GM08714 (cell line): ENCODE measurements around the gene XPNPEP1.

Experiments used
- H3K4me3 ChIP-seq: fragments of 200-500 bp; sonication (Bioruptor generic); 2 replicates; pipeline ENCODE4 v1.5.1; 2014; ENCODE audit warnings: mild to moderate bottlenecking, low read length, inconsistent platforms
- ZNF274 ChIP-seq: IDR thresholded peaks from 2 replicates; pipeline ENCODE4 v1.6.1; 2012; ENCODE audit warnings: mild to moderate bottlenecking, low read depth, low read length

XPNPEP1 gene

DNA sequence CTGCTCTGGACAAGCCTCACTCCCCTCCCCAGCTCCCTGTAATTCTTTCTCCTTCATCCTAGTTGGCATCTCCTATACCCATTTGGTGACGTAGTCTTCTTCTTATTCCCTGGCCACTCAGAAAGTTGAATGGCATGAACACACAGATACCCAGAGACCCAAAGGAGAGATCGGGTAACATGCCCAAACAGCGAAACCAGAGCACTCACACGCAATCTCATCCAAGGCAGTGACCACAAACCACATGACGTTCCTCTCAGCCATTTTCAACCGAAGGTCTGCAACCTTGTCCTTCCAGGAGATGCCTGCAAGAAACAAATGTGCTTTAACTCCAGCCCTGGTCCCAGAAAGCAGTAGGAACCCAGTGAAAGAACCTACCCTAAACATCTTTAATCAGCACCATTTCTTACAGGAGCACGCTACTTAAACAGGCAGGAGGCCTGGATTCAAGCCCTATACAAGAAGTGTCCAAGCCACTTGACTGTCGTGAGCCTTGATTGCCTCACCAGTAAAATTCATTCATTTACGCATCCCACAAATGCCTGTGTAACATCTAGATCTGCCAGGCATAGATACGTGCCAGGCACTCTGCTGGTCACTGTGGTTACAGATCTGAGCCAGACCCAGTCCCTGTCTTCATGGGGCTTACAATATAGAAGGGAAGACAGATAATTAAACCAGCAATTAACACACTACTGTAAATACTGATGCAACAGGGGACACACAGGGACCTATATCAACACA lies 37.1 kb downstream of the XPNPEP1 start:
- no peak overlapping the region for H3K4me3 ChIP-seq
- no peak for TF ChIP-seq ZNF274

DNA sequence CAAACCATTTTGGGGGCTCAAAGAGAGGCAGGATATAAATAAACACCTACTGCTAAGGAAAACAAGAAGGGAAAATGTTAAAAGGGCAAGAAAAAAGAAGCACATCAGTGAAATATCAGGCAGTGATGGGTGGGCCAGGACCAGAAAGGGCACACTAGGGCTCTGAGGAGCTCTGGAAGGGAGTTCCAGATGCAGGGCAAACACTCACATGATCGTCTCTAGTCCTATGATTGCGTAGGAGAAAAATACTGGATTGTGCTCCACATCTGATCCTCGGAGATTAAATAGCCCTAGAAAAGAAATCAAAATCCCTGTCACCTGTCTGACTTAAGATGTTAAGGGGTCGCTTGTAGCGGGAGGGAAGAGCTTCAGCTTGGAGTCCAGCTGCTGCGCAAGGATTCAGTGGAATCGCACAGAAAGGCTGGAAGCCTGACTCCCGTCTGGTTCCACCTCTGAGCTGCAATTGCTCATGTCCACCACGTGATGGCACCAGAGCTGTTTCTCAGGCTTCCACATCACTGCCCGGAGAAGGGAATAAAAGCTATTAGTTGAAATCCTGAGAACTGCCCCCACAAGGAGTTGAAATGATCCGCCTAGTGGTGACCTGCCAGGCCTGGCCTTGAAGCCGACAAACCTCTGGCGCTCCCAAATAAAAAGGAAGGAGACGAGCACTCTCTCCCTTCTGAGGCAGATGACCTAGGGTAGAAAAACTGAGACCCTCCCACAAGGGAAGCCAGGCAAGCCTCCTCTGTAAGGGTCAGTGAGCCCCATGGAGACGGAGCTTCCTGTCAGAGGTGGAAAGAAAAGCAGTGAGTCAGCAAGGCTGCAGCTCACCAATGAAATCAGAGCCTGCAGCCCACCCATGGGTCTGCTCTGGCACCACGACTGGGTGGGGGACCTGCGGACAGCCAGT lies 39.2 kb downstream of the XPNPEP1 start:
- H3K4me3 ChIP-seq, result no peak overlapping the region
- TF ChIP-seq ZNF274, result no peak

DNA sequence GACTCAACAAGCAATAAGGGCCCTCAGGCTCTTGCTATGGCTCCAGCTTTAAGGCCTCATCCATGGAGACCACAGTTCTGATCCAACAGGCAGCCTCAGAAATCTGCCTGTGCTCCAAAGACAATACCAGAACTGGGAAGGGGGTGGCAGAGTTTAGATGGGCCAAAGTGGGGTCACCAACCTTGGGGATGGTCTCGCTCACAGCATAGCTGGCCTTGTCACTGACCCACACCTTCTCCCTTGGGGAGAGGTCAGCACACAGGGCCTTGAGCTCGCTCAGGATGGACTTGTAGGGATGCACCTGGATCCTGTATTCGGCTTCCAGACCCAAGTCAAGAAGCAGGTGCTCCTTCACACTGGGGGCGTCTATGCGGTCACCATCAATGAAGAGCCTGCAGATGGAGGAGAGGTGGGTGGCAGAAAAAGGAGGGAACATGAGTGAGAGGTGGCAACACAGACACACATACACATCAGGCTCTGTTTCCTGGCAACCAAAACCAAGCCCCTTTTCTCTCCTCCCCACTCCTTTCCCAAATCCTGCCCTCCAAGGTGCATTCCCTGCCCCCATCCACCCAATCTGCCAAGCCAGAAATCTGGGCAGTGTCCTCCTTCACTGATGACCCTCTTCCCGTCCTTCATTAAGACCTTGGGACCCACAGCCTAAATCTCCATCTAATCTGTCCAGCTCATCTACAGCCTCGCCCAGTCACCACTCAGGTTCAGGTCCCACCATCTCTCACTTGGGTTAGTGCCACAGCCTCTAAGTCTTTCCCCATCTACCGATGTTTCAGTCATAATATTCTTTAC lies 40.9 kb downstream of the XPNPEP1 start:
- no peak overlapping the region for H3K4me3 ChIP-seq
- TF ChIP-seq ZNF274, result no peak

DNA sequence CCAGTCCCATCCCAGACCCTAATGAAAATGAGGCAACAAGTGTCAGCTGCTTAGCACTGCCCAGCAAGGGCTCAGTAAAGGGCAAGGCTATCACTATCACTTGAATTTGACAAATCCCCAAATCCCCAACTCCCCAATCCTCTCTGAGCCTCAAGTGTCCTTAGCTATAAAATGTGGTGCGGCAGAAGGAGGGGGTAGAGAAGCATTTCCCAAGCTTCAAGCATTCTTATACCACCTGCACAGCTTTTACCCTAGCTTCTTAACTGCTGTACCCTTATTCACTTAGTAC lies 41.6 kb downstream of the XPNPEP1 start:
- H3K4me3 ChIP-seq, result no peak overlapping the region
- no peak for TF ChIP-seq ZNF274

DNA sequence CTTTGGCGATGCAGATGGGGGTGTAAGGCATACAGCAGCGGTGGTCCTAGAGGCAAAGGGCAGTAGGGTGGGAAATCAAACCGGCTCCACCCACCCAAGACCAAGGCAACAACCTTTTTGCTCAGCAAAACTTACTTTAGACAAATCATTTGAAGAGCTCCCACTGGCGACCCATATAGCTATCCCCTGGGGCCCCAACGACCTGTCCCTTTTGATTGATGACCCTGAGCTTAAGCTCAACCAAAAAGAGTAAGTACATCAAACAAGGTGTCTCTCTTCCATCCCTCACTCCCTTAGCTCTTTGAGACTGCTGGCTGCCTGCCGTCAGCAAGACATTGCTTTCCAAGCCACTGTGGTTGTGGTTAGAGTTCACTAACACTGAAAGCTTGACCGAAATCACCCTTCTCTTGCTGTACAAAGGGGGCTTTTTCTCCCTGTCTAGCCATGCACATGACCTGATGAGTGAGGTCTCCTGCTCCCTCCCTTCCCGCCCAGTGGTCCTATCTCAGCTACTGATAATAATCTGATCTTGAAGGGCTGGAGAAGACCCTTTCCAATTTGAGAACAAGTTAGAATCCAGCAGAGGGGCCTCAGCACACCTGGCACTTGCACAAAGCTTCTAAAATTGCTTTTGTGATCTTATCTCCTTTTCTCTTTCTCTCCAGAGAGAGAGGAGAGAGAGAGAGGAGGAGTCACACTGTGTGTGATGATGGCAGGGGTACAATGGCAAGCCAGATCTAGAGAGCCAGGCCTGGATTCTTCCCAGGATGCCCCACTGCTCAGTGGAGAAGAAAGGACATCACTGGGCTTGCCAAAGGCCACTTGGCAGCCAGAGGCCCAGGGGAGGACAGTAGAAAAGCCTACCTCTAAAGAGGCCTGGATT lies 42.2 kb downstream of the XPNPEP1 start:
- no peak for TF ChIP-seq ZNF274
- no peak overlapping the region for H3K4me3 ChIP-seq

DNA sequence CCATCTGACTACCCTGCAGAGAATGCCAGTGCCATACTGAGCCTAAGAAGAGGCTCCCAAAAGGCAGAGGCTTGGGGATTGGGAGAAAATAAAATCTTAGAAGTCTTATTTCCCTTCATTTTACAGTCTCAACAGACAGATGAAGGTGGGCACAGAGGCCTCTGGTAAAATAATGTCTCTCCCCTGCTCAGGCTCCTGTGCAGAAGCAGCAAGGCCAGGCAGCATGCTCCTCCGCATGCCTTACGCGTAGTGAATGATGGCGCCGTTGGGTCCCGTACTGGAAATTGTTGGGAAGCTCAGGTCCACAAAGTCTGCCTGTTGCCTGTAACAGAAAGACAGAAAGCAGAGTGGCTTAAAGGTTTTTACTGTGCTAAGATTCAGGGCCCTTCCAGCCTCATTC lies 45.8 kb downstream of the XPNPEP1 start:
- H3K4me3 ChIP-seq, result no peak overlapping the region
- no peak for TF ChIP-seq ZNF274

DNA sequence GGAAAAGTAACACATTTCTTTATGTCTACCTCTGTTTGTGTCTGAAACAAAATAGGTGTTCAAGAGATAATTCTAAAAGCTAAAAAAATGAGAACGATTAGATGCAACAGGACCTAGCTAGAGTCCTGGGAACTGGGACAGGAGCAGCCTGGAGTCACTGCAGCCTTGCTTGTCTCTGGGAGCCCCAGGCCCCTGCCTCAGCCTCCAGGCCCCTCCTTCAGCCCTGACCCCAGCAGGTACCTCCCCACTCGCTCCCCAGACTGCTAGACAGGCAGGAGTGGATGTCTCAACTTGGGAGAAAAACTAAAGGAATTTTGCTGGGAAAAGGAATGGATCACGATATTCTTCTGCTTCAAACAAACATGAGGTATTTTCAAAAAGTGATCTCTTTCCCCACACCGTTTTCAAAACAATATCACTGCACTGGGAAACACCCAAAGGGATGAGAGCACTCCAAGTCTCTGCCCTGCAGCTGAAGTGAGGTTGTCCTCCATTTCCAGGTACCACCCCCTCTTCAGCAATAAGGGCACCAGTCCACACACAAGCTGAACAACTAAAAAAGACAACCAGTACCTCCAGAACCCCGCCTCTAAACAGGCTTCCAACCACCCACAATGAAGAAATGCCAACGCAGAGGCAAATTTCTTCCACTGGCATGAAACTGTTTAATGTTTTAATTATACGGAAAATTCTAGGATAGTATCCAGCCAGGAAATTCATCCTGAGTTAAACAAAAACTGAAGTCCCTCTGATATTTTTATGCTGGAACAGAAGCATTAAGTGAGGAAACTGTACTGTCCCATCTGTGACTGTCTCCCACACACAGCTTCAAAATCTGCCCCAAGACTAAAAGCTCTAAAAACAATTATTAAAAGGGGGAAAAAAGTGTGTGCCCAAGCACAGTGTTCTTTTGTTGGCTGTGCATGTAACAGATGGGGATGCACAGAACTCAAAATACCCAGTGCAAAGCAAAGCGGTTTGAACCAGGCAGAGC lies 47.2 kb downstream of the XPNPEP1 start:
- no peak for TF ChIP-seq ZNF274
- no peak overlapping the region for H3K4me3 ChIP-seq

DNA sequence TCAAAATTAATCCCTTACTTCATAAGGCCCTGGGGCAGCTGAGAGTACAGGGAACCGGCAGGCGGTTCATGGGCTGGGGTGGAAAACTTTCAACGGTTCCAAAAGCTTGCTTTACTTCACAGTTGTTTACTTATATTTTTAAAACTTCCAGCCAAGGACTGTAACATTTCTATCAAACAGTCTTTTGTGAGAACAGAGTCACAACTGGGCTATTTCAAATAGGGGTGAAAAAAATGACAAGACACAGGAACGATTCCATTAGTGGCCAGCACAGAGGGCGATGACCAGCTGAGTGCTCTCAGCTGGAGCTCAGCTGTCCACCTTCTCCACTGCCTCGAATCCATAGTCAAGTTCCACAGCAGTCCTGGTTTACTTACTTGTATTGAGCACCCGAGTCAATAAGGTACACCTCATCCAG lies 48.2 kb downstream of the XPNPEP1 start:
- TF ChIP-seq ZNF274, result no peak
- no peak overlapping the region for H3K4me3 ChIP-seq

DNA sequence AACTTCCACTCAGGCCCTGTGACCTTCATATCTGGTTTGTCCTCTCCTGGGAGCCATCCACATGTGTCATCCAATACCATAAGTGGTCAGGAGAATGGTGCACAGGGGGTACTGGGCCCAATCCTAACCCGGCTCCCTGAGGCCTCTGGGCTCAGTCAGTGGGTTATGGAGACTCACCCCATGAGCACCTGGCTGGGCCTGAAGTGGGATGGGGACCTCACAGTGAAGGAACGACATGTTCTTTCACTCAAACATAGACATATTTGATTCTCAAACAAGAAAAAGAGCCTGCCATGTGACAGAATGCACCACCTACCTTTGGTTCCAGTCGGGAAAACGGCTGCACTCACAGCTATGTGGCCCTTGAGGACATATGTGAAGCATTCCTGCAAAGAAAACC lies 51.8 kb downstream of the XPNPEP1 start:
- no peak for TF ChIP-seq ZNF274
- no peak overlapping the region for H3K4me3 ChIP-seq

DNA sequence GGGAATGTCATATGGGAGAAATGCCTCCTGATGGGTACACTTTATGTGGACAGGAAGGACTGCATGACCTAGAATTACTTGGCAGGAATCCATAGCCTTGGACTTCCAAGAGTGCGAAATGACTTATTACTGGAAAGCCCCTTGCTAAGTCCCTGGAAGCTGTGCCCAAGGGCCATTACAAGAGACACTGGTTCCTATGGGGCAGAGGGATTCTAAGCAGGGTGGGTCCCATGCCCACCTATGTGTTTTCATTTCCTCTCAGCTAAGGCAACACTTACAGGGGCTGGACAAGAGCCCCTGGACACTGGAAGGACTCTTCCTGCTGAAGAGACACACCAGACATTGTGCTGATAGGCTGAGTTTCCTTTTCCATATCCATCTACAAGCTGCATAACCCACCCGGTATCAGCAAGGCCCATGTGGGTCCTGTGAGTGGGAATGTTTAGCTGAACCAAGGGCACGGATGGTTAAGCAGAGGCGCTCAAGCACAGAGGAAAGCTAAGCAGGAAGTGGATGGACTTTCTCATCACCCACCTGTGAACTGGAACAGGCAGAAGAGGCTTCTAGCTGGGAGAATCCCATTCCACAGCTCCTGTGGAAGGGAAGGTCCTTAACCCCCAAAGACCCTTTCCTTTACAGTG lies 56.2 kb downstream of the XPNPEP1 start:
- no peak for TF ChIP-seq ZNF274
- no peak overlapping the region for H3K4me3 ChIP-seq

DNA sequence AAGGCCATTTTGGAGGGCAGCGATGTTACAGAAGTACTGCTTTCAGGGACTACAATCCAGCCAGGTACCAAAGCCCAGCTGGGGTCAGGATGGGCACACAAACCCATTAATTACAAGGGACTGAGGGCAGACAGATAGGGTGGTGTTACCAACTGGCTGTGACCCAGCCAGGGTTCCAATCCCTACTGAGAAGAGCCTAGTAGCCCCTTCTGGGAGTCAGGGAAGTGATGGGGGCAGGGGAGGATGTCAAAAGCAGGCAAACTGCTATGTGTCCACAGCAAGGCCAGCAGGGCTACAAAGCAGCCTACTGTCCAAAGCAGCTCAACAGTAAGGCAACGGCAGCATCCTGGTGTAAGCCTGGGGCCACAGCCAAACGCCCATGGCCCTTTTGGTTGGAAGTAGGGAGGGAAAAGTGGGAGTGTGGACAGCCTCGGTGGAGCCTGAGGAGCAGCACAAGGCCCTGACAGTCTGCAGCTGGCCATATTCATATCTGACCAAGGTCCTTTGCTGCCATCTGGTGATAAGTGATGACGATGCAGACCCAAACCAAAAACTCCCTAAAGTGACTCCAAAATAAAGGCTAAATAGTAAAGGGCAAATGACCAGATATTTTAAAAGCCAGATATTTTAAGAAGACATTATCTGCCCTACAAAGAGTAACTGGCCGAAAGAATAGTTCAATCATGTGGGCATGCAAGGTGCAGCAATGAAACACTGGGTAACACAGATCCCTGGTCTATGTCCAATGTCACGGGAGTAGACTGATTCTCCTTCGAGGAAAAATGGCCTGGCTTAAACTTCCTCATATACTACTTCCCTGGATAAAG lies 56.9 kb downstream of the XPNPEP1 start:
- TF ChIP-seq ZNF274, result no peak
- no peak overlapping the region for H3K4me3 ChIP-seq

DNA sequence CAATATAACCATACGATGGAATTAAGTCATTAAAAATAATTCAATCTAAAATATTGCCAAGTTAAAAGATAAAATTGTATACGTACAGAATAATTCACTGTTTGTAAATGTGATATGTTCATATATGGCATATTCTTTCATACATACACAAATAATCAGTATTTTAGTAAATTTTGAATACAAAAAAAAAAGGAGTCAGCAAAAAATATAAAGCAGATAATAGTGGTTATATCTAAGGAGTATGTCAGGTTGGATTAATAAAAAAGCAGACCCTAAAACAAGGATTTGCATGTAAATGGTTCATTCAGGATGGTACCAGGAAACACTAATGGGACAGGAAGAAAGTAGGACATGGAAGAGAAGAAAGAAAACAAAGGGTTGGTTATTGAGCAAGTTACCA lies 59.5 kb downstream of the XPNPEP1 start:
- H3K4me3 ChIP-seq, result no peak overlapping the region
- no peak for TF ChIP-seq ZNF274
